Gastrocnemius medialis (tissue), 4 donors: ENCODE data around the gene KIF26B.

Source experiments
- CTCF ChIP-seq, 5 experiments: fragments of 450-650 bp in 3 of 5; fragments of 200-600 bp in 2 of 5; sonication (generic) in 2 of 5; IDR thresholded peaks in 4 of 5; conservative IDR thresholded peaks in 1 of 5; 1 replicate in 4 of 5; 2 replicates in 1 of 5; pipeline ENCODE4 v1.5.1; 2016 to 2019; ENCODE audit warnings: antibody characterized with exemption in 5 of 5, mild to moderate bottlenecking in 3 of 5, moderate library complexity in 3 of 5
- POLR2A ChIP-seq, 2 donors: fragments of 450-650 bp; IDR thresholded peaks; one replicate each; pipeline ENCODE4 v1.6.1; 2017; ENCODE audit warnings: antibody characterized with exemption in 2 of 2, mild to moderate bottlenecking in 2 of 2, moderate library complexity in 2 of 2

- no peak for TF ChIP-seq CTCF (IDR thresholded peaks at IDR 0.05 in 4 of 5, conservative IDR thresholded peaks at IDR 0.05 in 1 of 5)
- no peak for TF ChIP-seq POLR2A (IDR thresholded peaks at IDR 0.05)
Measured at GRCh38 chr1:245469006-245469405, 314.2 kb downstream of the KIF26B start.
